Measurements from ENCODE around the gene MXD4.
A peak's percentile ranks its signal among the peaks of the same experiment; 100 is the strongest.

The MXD4 gene

GRCh38 chr4:2262145-2262943 is 435 bp upstream of the MXD4 start:
- DNase-seq (ENCODE audit: low read depth): peak; percentile 100

- peak; percentile 66 for DNase-seq (ENCODE audit: low read depth)
These were observed 628 bp downstream of the MXD4 start for GRCh38 chr4:2261110-2261852.

- peak; percentile 9 for DNase-seq (ENCODE audit: low read depth)
These were observed 1.4 kb downstream of the MXD4 start for GRCh38 chr4:2260344-2261109.

- DNase-seq (ENCODE audit: low read depth): no peak
These were observed 2.2 kb downstream of the MXD4 start for GRCh38 chr4:2259541-2260343.

GRCh38 chr4:2259036-2259540 is 2.8 kb downstream of the MXD4 start:
- no peak for DNase-seq (ENCODE audit: low read depth)

GRCh38 chr4:2258091-2259035 is 3.5 kb downstream of the MXD4 start:
- DNase-seq (ENCODE audit: low read depth): no peak

GRCh38 chr4:2257361-2258081 is 4.4 kb downstream of the MXD4 start:
- no peak for DNase-seq (ENCODE audit: low read depth)

- no peak for DNase-seq (ENCODE audit: low read depth)
These were observed 5.1 kb downstream of the MXD4 start for GRCh38 chr4:2256781-2257191.

GRCh38 chr4:2256156-2256731 is 5.7 kb downstream of the MXD4 start:
- DNase-seq (ENCODE audit: low read depth): no peak

GRCh38 chr4:2255501-2256155 is 6.3 kb downstream of the MXD4 start:
- DNase-seq (ENCODE audit: low read depth): no peak

- DNase-seq (ENCODE audit: low read depth): no peak
These were observed 7.0 kb downstream of the MXD4 start for GRCh38 chr4:2254665-2255500.

GRCh38 chr4:2253160-2254084 is 8.5 kb downstream of the MXD4 start:
- no peak for DNase-seq (ENCODE audit: low read depth)

- DNase-seq (ENCODE audit: low read depth): no peak
These were observed 9.3 kb downstream of the MXD4 start for GRCh38 chr4:2252530-2253091.

- no peak for DNase-seq (ENCODE audit: low read depth)
These were observed 9.9 kb downstream of the MXD4 start for GRCh38 chr4:2251795-2252529.

- no peak for DNase-seq (ENCODE audit: low read depth)
These were observed 10.7 kb downstream of the MXD4 start for GRCh38 chr4:2251073-2251794.

All from EH (cell line).